Measurements from ENCODE around the gene UBE2J2.

UBE2J2 gene

DNA sequence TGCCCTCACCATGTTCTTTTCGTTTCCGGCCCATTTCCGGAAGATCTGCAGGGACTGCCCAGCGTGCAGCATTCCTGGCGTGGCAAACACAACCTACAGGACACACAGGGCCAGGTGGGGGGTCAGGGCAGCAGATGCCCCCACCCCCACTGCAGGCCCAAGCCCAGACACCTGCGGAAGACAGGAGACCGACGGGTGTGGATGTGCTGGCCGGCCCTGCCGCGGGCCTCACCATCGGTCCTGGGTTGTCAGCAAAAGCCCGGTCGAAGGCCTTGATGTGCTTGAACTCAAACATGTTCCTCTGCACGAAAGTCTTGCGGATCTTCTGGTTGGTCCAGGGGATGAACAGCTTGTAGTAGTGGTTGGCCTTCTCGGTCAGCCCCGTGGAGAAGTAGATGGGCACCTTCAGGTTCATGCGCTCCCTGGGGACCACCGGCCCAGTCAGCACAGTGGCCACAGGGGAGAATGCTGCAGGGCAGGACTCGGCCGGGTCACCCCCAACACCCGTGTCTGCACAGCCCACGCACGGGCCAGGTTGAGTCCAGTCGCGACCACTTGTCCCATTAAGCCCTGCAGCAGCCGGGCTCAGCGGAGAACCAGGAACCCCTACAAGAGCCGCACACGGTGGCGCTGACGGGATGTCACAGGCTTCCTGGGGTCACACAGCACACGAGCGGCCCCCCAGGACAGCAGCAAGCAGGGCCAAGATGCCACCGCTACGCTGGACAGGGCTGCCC, 40.0 kb upstream of the UBE2J2 start:
- Histone ChIP-seq H3K9ac (ENCODE audit: low read depth, low read length) (no peak overlapping the region), H3K27me3 (ENCODE audit: insufficient read depth, low read length, poor library complexity) (no peaks in the 10 kb centered on the region), H3K27ac (ENCODE audit: low read length) (no peak overlapping the region), H3K4me2 (ENCODE audit: insufficient read depth, low read length) (no peak overlapping the region), H2AFZ (ENCODE audit: low read depth, low read length) (no peak overlapping the region), H4K20me1 (ENCODE audit: insufficient read depth, low read length) (peaks cover 61% of the 10 kb centered on the region), H3K79me2 (ENCODE audit: insufficient read depth, low read length) (peaks cover 69% of the 10 kb centered on the region), H3K9me3 (ENCODE audit: insufficient read depth, low read length, severe bottlenecking) (no peaks in the 10 kb centered on the region), H3K4me1 (ENCODE audit: insufficient read depth, low read length) (peaks cover 20% of the 10 kb centered on the region), H3K36me3 (ENCODE audit: insufficient read depth, low read length) (peaks cover 85% of the 10 kb centered on the region), H3K4me3 (ENCODE audit: low read depth in 1 of 2, low read length in 2 of 2) (no peak overlapping the region)
- ATAC-seq (ENCODE audit: insufficient read depth, low read depth) (no peak), DNase-seq (no peak)
- TF ChIP-seq EZH2 (IDR thresholded peaks at IDR 0.05; ENCODE audit: borderline replicate concordance, low read depth, low read length, severe bottlenecking), result no peak
- TF ChIP-seq, protein P1, sequence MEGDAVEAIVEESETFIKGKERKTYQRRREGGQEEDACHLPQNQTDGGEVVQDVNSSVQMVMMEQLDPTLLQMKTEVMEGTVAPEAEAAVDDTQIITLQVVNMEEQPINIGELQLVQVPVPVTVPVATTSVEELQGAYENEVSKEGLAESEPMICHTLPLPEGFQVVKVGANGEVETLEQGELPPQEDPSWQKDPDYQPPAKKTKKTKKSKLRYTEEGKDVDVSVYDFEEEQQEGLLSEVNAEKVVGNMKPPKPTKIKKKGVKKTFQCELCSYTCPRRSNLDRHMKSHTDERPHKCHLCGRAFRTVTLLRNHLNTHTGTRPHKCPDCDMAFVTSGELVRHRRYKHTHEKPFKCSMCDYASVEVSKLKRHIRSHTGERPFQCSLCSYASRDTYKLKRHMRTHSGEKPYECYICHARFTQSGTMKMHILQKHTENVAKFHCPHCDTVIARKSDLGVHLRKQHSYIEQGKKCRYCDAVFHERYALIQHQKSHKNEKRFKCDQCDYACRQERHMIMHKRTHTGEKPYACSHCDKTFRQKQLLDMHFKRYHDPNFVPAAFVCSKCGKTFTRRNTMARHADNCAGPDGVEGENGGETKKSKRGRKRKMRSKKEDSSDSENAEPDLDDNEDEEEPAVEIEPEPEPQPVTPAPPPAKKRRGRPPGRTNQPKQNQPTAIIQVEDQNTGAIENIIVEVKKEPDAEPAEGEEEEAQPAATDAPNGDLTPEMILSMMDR (IDR thresholded peaks at IDR 0.05; ENCODE audit: borderline replicate concordance, extremely low read depth, low read length, poor library complexity, severe bottlenecking), result no peak

DNA sequence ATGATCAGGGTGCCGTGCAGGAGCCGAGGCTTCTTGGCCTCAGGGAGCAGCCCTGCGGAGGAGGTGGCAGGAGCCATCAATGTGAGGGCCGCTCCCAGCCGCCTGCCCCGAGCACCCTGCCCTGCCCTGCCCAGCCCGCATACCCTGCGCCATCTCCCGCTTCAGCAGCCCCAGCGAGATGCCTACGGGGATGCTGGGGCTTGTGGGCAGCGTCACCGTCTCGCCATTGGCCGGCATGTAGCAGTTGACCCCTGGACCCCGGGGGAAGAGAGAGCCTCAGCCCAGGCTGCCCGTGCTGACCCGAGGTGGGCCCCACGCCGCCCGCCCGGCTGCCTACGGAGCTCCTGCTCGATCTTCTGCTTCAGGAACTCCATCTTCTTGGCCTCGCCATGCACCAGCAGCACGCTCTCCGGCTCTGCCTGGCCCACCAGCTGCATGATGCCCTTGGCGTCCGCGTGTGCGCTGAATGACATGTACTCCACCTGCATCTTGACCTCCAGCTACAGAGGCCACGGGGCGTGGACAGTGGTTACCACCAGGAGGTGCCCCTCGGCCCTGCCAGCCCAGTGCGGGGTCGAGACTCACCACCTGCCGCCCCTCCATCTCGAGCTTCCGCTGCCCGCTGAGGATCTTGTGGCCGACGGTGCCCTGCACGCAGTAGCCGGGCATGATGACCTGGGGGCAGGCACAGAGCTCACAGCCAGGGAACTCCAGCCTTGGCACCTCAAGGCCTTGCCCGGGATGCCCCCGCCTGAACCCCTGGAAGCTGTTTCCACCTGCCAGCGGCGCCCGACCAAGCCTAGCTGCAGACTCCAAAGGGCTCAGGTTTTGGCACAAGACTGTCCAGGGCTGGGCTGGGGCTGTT, 39.0 kb upstream of the UBE2J2 start:
- ATAC-seq (ENCODE audit: insufficient read depth, low read depth) (no peak), DNase-seq (no peak)
- Histone ChIP-seq H3K9me3 (ENCODE audit: insufficient read depth, low read length, severe bottlenecking) (no peaks in the 10 kb centered on the region), H2AFZ (ENCODE audit: low read depth, low read length) (no peak overlapping the region), H3K36me3 (ENCODE audit: insufficient read depth, low read length) (peaks cover 78% of the 10 kb centered on the region), H3K9ac (ENCODE audit: low read depth, low read length) (no peak overlapping the region), H3K27me3 (ENCODE audit: insufficient read depth, low read length, poor library complexity) (no peaks in the 10 kb centered on the region), H3K4me3 (ENCODE audit: low read depth in 1 of 2, low read length in 2 of 2) (no peak overlapping the region), H3K27ac (ENCODE audit: low read length) (no peak overlapping the region), H3K79me2 (ENCODE audit: insufficient read depth, low read length) (peaks cover 65% of the 10 kb centered on the region), H3K4me2 (ENCODE audit: insufficient read depth, low read length) (no peak overlapping the region), H4K20me1 (ENCODE audit: insufficient read depth, low read length) (peaks cover 55% of the 10 kb centered on the region), H3K4me1 (ENCODE audit: insufficient read depth, low read length) (peaks cover 20% of the 10 kb centered on the region)
- TF ChIP-seq, protein P1 (IDR thresholded peaks at IDR 0.05; ENCODE audit: borderline replicate concordance, extremely low read depth, low read length, poor library complexity, severe bottlenecking), result no peak
- no peak for TF ChIP-seq EZH2 (IDR thresholded peaks at IDR 0.05; ENCODE audit: borderline replicate concordance, low read depth, low read length, severe bottlenecking)

DNA sequence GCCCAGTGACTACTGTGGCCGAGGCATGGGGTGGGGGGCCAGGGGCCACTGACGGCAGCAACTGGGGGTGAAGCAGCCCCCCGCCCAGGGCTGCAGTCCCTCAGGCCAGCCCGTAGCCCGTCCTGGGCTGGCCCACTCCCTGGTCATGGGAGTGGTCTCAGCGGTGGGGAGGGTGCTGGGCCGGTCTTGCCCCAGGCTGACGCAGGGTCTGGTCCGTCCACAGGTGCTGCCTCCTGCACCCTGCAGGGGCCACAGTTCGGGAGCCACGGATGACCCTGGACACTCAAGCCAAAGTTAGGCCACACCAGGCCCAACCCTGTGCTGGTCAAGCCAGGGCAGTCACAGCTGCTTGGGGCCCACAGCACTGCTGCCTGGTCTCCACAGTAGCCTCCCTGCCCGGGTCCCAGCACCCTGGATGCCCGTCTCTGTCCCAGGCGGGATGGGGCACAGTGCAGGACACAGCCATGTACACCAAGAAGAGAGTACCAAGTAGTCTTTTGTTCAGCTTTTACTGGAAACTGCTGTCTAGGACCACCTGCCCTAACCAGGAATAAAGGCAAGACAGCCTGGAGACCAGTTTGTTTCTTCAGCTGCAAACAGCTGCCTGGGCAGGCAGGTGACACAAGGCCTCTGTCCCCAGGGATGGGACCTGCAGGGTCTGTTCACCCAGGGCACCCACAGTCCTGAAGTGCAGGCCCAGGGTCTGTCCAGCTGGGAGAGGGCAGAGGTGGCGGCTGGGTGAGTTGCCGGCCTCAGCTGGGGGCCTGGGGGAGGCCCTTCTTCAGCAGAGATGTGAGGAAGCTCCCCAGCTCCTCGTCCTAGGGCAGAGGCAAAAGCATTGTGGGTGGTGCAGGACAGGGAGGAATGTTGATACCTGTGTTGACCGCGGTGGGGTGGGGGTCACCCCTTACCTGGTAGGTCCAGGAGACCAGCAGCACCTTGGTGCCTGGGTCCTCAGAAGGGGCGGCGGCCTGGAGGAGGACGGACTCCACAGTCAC, 37.8 kb upstream of the UBE2J2 start:
- Histone ChIP-seq H3K4me1 (ENCODE audit: insufficient read depth, low read length) (peaks cover 29% of the 10 kb centered on the region), H2AFZ (ENCODE audit: low read depth, low read length) (no peak overlapping the region), H3K4me3 (ENCODE audit: low read depth in 1 of 2, low read length in 2 of 2) (no peak overlapping the region), H3K27ac (ENCODE audit: low read length) (no peak overlapping the region), H3K79me2 (ENCODE audit: insufficient read depth, low read length) (peaks cover 70% of the 10 kb centered on the region), H3K4me2 (ENCODE audit: insufficient read depth, low read length) (no peak overlapping the region), H3K27me3 (ENCODE audit: insufficient read depth, low read length, poor library complexity) (no peaks in the 10 kb centered on the region), H3K9me3 (ENCODE audit: insufficient read depth, low read length, severe bottlenecking) (no peaks in the 10 kb centered on the region), H4K20me1 (ENCODE audit: insufficient read depth, low read length) (peaks cover 58% of the 10 kb centered on the region), H3K36me3 (ENCODE audit: insufficient read depth, low read length) (peaks cover 71% of the 10 kb centered on the region), H3K9ac (ENCODE audit: low read depth, low read length) (no peak overlapping the region)
- no peak for DNase-seq
- no peak for ATAC-seq (ENCODE audit: insufficient read depth, low read depth)
- TF ChIP-seq EZH2 (IDR thresholded peaks at IDR 0.05; ENCODE audit: borderline replicate concordance, low read depth, low read length, severe bottlenecking), result no peak
- TF ChIP-seq, protein P1 (IDR thresholded peaks at IDR 0.05; ENCODE audit: borderline replicate concordance, extremely low read depth, low read length, poor library complexity, severe bottlenecking), result no peak

All from DND-41 (cell line).